B cell (primary cell): ENCODE measurements around the gene CDK9. TPM values are rescaled to one million over a fixed set of nuclear protein-coding genes. Genes with fewer than 3 reads are reported as not detected.

Experiments
- ATAC-seq: fragments of 200-7000 bp; cut with Tn5 transposase; one replicate; pipeline ENCODE4 v1.10.0; 2021; ENCODE audit warnings: low read depth, mild to moderate bottlenecking, moderate number of reproducible peaks, moderate library complexity
- CTCF ChIA-PET: fragments of 350-600 bp; sonication (Branson Sonifier 250); formaldehyde crosslinking; loops from one replicate; lab custom pipeline; 2021; ENCODE audit warnings: antibody characterized with exemption, inconsistent platforms; lab: Charles Lee
- POLR2A ChIA-PET: fragments of 350-600 bp; sonication (Branson Sonifier 250); formaldehyde crosslinking; loops from one replicate; lab custom pipeline; 2021; ENCODE audit warnings: antibody characterized with exemption; lab: Charles Lee
- DNase-seq: peaks from one replicate; pipeline ENCODE4 v3.0.0; 2013
- H2AFZ ChIP-seq: 2 replicates; pipeline ENCODE4 v1.6.1; 2012; ENCODE audit warnings: mild to moderate bottlenecking, low read depth, low read length; ENCODE audit not compliant: insufficient read depth, poor library complexity, severe bottlenecking
- H3K27ac ChIP-seq, 2 donors: 1 replicate in 1 of 2; 2 replicates in 1 of 2; pipeline ENCODE4 v1.5.1; 2012 to 2013; ENCODE audit warnings: low read length in 2 of 2, mild to moderate bottlenecking in 2 of 2, moderate library complexity in 1 of 2
- H3K27me3 ChIP-seq, 4 experiments: fragments of 200-600 bp in 1 of 4; sonication (generic) in 1 of 4; replicated peaks in 1 of 4; 1 replicate in 2 of 4; 2 replicates in 2 of 4; pipeline versions ENCODE4 v1.6.1 to v1.7.0; 2013 to 2016; ENCODE audit warnings: low read length in 3 of 4, mild to moderate bottlenecking in 2 of 4, mixed read lengths in 1 of 4, moderate library complexity in 1 of 4; ENCODE audit not compliant: insufficient read depth in 4 of 4, control insufficient read depth in 3 of 4; ENCODE audit errors: control extremely low read depth in 1 of 4
- H3K36me3 ChIP-seq, 2 experiments: replicated peaks in 1 of 2; 1 replicate in 1 of 2; 2 replicates in 1 of 2; pipeline versions ENCODE4 v1.6.1 to v1.7.1; 2013; ENCODE audit warnings: low read length in 1 of 2; ENCODE audit not compliant: insufficient read depth in 2 of 2, control insufficient read depth in 1 of 2; ENCODE audit errors: control extremely low read depth in 1 of 2, extremely low read depth in 1 of 2
- H3K4me1 ChIP-seq, 2 donors: fragments of 200-600 bp in 1 of 2; sonication (generic) in 1 of 2; 1 replicate in 1 of 2; 2 replicates in 1 of 2; pipeline versions ENCODE4 v1.5.1 to v1.6.1; 2013 to 2017; ENCODE audit warnings: low read length in 2 of 2; ENCODE audit not compliant: control insufficient read depth in 2 of 2, insufficient read depth in 2 of 2
- H3K4me2 ChIP-seq: replicated peaks from 2 replicates; pipeline ENCODE3; 2012; ENCODE audit warnings: mild to moderate bottlenecking, low read depth, low read length; ENCODE audit not compliant: poor library complexity, severe bottlenecking
- H3K4me3 ChIP-seq, 5 experiments: fragments of 200-600 bp in 1 of 5; sonication (generic) in 1 of 5; 1 replicate in 3 of 5; 2 replicates in 2 of 5; pipeline versions ENCODE4 v1.5.1 to v1.7.0; 2011 to 2016; ENCODE audit warnings: low read length in 4 of 5, mild to moderate bottlenecking in 4 of 5, low read depth in 2 of 5, control low read depth in 1 of 5, moderate library complexity in 1 of 5; ENCODE audit not compliant: insufficient read depth in 1 of 5; ENCODE audit errors: control extremely low read depth in 1 of 5, extremely low read depth in 1 of 5
- H3K79me2 ChIP-seq: fragments of 200-600 bp; sonication (generic); one replicate; pipeline ENCODE4 v1.6.0; 2016; ENCODE audit warnings: low read length; ENCODE audit not compliant: control insufficient read depth, insufficient read depth
- H3K9ac ChIP-seq: fragments of 200-600 bp; sonication (generic); 2 replicates; pipeline ENCODE4 v1.6.1; 2017; ENCODE audit warnings: mild to moderate bottlenecking, low read length, moderate library complexity
- H3K9me3 ChIP-seq, 3 donors: one replicate each; pipeline versions ENCODE4 v1.6.1 to v1.7.1; 2013; ENCODE audit warnings: low read length in 2 of 3; ENCODE audit not compliant: control insufficient read depth in 2 of 3, insufficient read depth in 1 of 3; ENCODE audit errors: control extremely low read depth in 1 of 3
- H4K20me1 ChIP-seq: 2 replicates; pipeline ENCODE4 v1.6.0; 2012; ENCODE audit warnings: mild to moderate bottlenecking, low read length; ENCODE audit not compliant: insufficient read depth, control insufficient read depth, poor library complexity, severe bottlenecking
- H3K27ac Mint-ChIP-seq: one replicate; pipeline ENCODE4 v1.8.0; 2021; ENCODE audit warnings: mixed read lengths
- H3K27me3 Mint-ChIP-seq: one replicate; pipeline ENCODE4 v1.8.0; 2021; ENCODE audit warnings: mixed read lengths
- H3K4me1 Mint-ChIP-seq: one replicate; pipeline ENCODE4 v1.8.0; 2021; ENCODE audit warnings: mixed read lengths
- H3K4me3 Mint-ChIP-seq: one replicate; pipeline ENCODE4 v1.8.0; 2021; ENCODE audit warnings: mixed read lengths
- H3K9me3 Mint-ChIP-seq: one replicate; pipeline ENCODE4 v1.8.0; 2022; ENCODE audit warnings: mixed read lengths; ENCODE audit not compliant: insufficient read depth
- EZH2 ChIP-seq: IDR thresholded peaks from 2 replicates; pipeline ENCODE4 v1.6.1; 2012; ENCODE audit warnings: borderline replicate concordance, low read depth, mild to moderate bottlenecking, moderate library complexity, low read length; ENCODE audit not compliant: insufficient read depth, poor library complexity, severe bottlenecking
- WGBS: methylation state at CpG from one replicate; pipeline ENCODE4 v1.1.5; 2013; ENCODE audit warnings: missing lambda C conversion rate; ENCODE audit not compliant: insufficient coverage; 5-methylcytosine and 5-hydroxymethylcytosine counted together
- intact Hi-C: fragments of 100-400 bp; cut with micrococcal nuclease; formaldehyde crosslinking; loops from one replicate; pipeline ENCODE4 v1.10.0; 2022
- polyA plus RNA-seq: library from polyadenylated mRNA; depleted of rRNA; stranded (reverse); fragments of >200 nt; gene quantifications from 2 replicates; pipeline ENCODE4 v1.2.3, GENCODE V29; 2012
- total RNA-seq, 2 donors: library from RNA; stranded (reverse); fragments of 120-200 nt in 1 of 2; gene quantifications; 1 replicate in 1 of 2; 2 replicates in 1 of 2; pipeline versions ENCODE4 v1.2.3 to v1.2.4, GENCODE V29; 2013 to 2022
- TF ChIP-seq, protein P1 (sequence below): fragments of 200-600 bp; IDR thresholded peaks from one replicate; pipeline ENCODE4 v1.8.0; 2022; ENCODE audit warnings: antibody characterized with exemption, mild to moderate bottlenecking

The CDK9 gene
- total and polyA plus RNA-seq, 2 donors (not counting 1 experiment from before 2014, with no cell fraction given) = 145 to 176 TPM

DNA sequence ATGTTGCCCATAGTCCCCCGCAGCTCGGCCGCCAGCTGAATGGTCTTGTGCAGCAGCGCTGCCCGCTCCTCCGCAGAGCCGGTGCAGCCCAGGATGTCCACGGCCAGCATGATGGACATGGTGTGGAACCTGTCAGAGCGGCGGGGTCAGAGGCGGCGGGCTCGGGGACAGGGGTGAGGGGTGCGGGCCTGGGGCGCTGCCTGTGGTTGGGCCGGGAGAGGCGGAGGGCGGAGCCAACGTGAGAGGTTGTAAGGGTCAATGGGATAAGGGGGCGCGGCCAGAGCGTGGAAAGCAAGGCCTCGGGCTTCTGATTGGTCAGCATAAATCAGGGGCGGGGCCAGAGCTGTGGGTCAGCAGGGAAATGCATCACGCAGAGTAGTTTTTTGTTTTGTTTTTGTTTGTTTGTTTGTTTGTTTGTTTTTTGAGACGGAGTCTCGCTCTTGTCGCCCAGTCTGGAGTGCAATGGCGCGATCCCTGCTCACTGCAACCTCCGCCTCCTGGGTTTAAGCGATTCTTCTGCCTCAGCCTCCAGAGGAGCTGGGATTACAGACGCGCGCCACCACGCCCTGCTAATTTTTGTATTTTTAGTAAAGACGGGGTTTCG is 43.9 kb upstream of the CDK9 start:
- ChIA-PET POLR2A (no interaction called here), CTCF (interaction anchor here (0.7 kb wide), 1 partner anchor 23 kb away, joined by 3 read pairs; no protein-coding TSS in a partner anchor)
- Mint-ChIP-seq H3K4me3 (no peak overlapping the region), H3K27me3 (no peaks in the 10 kb centered on the region), H3K27ac (peak overlapping the region; percentile 63), H3K4me1 (no peaks in the 10 kb centered on the region), H3K9me3 (no peaks in the 10 kb centered on the region)
- TF ChIP-seq EZH2 = no peak
- TF ChIP-seq, protein P1, sequence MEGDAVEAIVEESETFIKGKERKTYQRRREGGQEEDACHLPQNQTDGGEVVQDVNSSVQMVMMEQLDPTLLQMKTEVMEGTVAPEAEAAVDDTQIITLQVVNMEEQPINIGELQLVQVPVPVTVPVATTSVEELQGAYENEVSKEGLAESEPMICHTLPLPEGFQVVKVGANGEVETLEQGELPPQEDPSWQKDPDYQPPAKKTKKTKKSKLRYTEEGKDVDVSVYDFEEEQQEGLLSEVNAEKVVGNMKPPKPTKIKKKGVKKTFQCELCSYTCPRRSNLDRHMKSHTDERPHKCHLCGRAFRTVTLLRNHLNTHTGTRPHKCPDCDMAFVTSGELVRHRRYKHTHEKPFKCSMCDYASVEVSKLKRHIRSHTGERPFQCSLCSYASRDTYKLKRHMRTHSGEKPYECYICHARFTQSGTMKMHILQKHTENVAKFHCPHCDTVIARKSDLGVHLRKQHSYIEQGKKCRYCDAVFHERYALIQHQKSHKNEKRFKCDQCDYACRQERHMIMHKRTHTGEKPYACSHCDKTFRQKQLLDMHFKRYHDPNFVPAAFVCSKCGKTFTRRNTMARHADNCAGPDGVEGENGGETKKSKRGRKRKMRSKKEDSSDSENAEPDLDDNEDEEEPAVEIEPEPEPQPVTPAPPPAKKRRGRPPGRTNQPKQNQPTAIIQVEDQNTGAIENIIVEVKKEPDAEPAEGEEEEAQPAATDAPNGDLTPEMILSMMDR = no peak
- no peak overlapping the region for H3K4me2 ChIP-seq
- DNase-seq (no peak), ATAC-seq (no peak)
- H3K36me3 ChIP-seq = peaks cover 0 to 76% of the 10 kb centered on the region in 2 experiments
- H3K27ac ChIP-seq = no peak overlapping the region
- H4K20me1 ChIP-seq = peaks cover 38% of the 10 kb centered on the region
- no peak overlapping the region for H3K9ac ChIP-seq
- WGBS = 97% methylated on average over 37 of the region's 38 CpGs
- no peak overlapping the region for H2AFZ ChIP-seq
- H3K4me3 ChIP-seq = no peak overlapping the region
- H3K79me2 ChIP-seq = peaks cover under 1% of the 10 kb centered on the region
- no peaks in the 10 kb centered on the region for H3K27me3 ChIP-seq
- no peaks in the 10 kb centered on the region for H3K4me1 ChIP-seq
- intact Hi-C loops = no loop called here
- H3K9me3 ChIP-seq = no peaks in the 10 kb centered on the region

DNA sequence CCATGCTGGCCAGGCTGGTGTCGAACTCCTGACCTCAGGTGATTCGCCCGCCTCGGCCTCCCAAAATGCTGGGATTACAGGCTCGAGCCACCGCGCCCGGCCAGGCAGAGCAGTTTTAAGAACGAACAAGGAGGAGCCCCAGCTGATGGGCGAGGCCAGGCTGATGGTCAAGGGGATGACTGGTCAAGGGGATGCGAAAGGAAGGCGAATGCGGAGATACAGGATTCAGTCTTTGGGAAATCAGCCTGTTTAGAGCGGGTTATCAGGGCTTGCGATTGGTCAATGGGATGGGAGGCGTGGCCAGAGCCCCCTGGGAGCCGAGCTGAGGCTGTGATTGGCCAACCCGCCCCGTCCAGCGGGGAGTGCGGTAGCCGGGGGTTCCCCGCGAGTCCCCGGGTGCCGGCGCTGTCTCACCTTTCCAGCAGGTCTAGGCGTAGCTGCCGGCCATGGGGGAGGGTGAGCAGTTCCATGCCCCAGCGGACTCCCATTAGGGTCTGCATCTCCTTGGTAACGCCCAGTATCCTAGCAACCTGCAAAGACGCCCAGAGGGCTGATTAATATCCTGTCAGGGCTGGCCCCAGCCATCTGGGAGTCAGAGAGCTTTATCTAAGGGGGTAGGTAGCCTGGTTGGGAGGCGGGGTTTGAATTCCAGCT is 43.3 kb upstream of the CDK9 start:
- TF ChIP-seq EZH2 = no peak
- TF ChIP-seq, protein P1 = no peak
- Histone ChIP-seq H4K20me1 (peaks cover 44% of the 10 kb centered on the region), H3K27ac (no peak overlapping the region), H3K4me2 (no peak overlapping the region), H3K9ac (no peak overlapping the region), H3K36me3 (peaks cover 0 to 77% of the 10 kb centered on the region in 2 experiments), H3K4me3 (no peak overlapping the region), H3K79me2 (peaks cover 3% of the 10 kb centered on the region), H3K9me3 (no peaks in the 10 kb centered on the region), H2AFZ (no peak overlapping the region), H3K4me1 (no peaks in the 10 kb centered on the region), H3K27me3 (no peaks in the 10 kb centered on the region)
- intact Hi-C loops = no loop called here
- ATAC-seq (no peak), DNase-seq (no peak)
- ChIA-PET POLR2A (no interaction called here), CTCF (interaction anchor here (0.8 to 2.2 kb wide), 3 partner anchors 8 to 179 kb away, joined by 3 to 13 read pairs (median 3); partner anchors contain the start of gene TOR2A)
- no peak overlapping the region for H3K27ac Mint-ChIP-seq
- no peaks in the 10 kb centered on the region for H3K4me1 Mint-ChIP-seq
- no peaks in the 10 kb centered on the region for H3K9me3 Mint-ChIP-seq
- H3K27me3 Mint-ChIP-seq = no peaks in the 10 kb centered on the region
- 98% methylated on average over 28 of the region's 33 CpGs for WGBS
- H3K4me3 Mint-ChIP-seq = no peak overlapping the region
